DMS79 (cell line): ENCODE measurements around the gene CHST8.
"Not testable (repeated sequence)": the region's sequence is repeated elsewhere in the genome, so short reads cannot be mapped to it uniquely, and the experiment has no call there.

Experiments
- DNase-seq: peaks from one replicate; lab custom pipeline; 2025; lab: John Stamatoyannopoulos, UW

CHST8 gene

GRCh38 chr19:33689868-33690267 is 68.1 kb downstream of the CHST8 start:
- no peak for DNase-seq

GRCh38 chr19:33690378-33691029 is 68.8 kb downstream of the CHST8 start:
- peak; percentile 36 for DNase-seq

GRCh38 chr19:33691030-33691427 is 69.3 kb downstream of the CHST8 start:
- no peak for DNase-seq

- DNase-seq: no peak
These were observed 70.0 kb downstream of the CHST8 start for GRCh38 chr19:33691736-33692135.

- DNase-seq: no peak
These were observed 71.9 kb downstream of the CHST8 start for GRCh38 chr19:33693678-33694077.

- DNase-seq: not testable (repeated sequence)
These were observed 73.8 kb downstream of the CHST8 start for GRCh38 chr19:33695547-33695946.

- no peak for DNase-seq
These were observed 76.0 kb downstream of the CHST8 start for GRCh38 chr19:33697766-33698165.

GRCh38 chr19:33698576-33699435 is 77.1 kb downstream of the CHST8 start:
- DNase-seq: no peak

- DNase-seq: no peak
These were observed 78.1 kb downstream of the CHST8 start for GRCh38 chr19:33699754-33700407.

- DNase-seq: no peak
These were observed 78.8 kb downstream of the CHST8 start for GRCh38 chr19:33700408-33701013.

GRCh38 chr19:33701565-33701964 is 79.8 kb downstream of the CHST8 start:
- no peak for DNase-seq

- no peak for DNase-seq
These were observed 81.1 kb downstream of the CHST8 start for GRCh38 chr19:33702606-33703437.

- DNase-seq: no peak
These were observed 81.6 kb downstream of the CHST8 start for GRCh38 chr19:33703438-33703750.

GRCh38 chr19:33703821-33704220 is 82.1 kb downstream of the CHST8 start:
- DNase-seq: no peak

- no peak for DNase-seq
These were observed 82.5 kb downstream of the CHST8 start for GRCh38 chr19:33704271-33704670.

GRCh38 chr19:33705090-33705847 is 83.5 kb downstream of the CHST8 start:
- no peak for DNase-seq

GRCh38 chr19:33705860-33706259 is 84.1 kb downstream of the CHST8 start:
- DNase-seq: no peak

GRCh38 chr19:33706631-33707030 is 84.9 kb downstream of the CHST8 start:
- DNase-seq: no peak

- no peak for DNase-seq
These were observed 90.5 kb downstream of the CHST8 start for GRCh38 chr19:33712268-33712667.

GRCh38 chr19:33713194-33713593 is 91.4 kb downstream of the CHST8 start:
- DNase-seq: no peak

GRCh38 chr19:33714149-33714548 is 92.4 kb downstream of the CHST8 start:
- no peak for DNase-seq
